SK-N-SH (cell line): Measurements from ENCODE around the gene SMG1. TPM values are rescaled to one million over a fixed set of nuclear protein-coding genes. Genes with fewer than 3 reads are reported as not detected.

Source experiments
- CTCF ChIA-PET: fragments of 300-600, 350-600 bp; formaldehyde crosslinking; extraction: SDS; loops from one replicate; lab custom pipeline; 2021; lab: Yijun Ruan, JAX
- POLR2A ChIA-PET: fragments of 350-600 bp; sonication (Branson Sonifier 250); formaldehyde crosslinking; extraction: SDS; loops from one replicate; lab custom pipeline; 2020; ENCODE audit warnings: antibody characterized with exemption, inconsistent platforms; lab: Yijun Ruan, JAX
- DNase-seq: peaks from one replicate; pipeline ENCODE4 v3.0.0; 2012
- H2AFZ ChIP-seq: fragments of 200-600 bp; sonication (generic); 2 replicates; pipeline ENCODE4 v1.8.1; 2016; ENCODE audit warnings: antibody characterized with exemption, mild to moderate bottlenecking, low read depth
- H3F3A ChIP-seq: fragments of 200-600 bp; sonication (generic); replicated peaks from 2 replicates; pipeline ENCODE3; 2016; ENCODE audit warnings: antibody characterized with exemption, mild to moderate bottlenecking; ENCODE audit not compliant: insufficient read depth
- H3K27ac ChIP-seq, 2 experiments: fragments of 200-500 bp in 1 of 2; fragments of 200-600 bp in 1 of 2; sonication (Bioruptor generic) in 1 of 2; sonication (generic), shearing (Covaris generic) in 1 of 2; 2 replicates each; pipeline versions ENCODE4 v1.5.1 to v1.6.1; 2014 to 2016; ENCODE audit warnings: low read depth in 2 of 2, inconsistent platforms in 1 of 2, low read length in 1 of 2, mild to moderate bottlenecking in 1 of 2, mixed read lengths in 1 of 2
- H3K27me3 ChIP-seq: fragments of 200-600 bp; sonication (generic), shearing (Covaris generic); 2 replicates; pipeline ENCODE4 v1.6.1; 2016; ENCODE audit warnings: mixed run types; ENCODE audit not compliant: insufficient read depth
- H3K36me3 ChIP-seq, 2 experiments: fragments of 200-500 bp in 1 of 2; fragments of 200-600 bp in 1 of 2; sonication (Bioruptor generic) in 1 of 2; sonication (generic) in 1 of 2; replicated peaks in 1 of 2; 2 replicates each; pipeline versions ENCODE3 to v1.5.1; 2014 to 2016; ENCODE audit warnings: low read length in 1 of 2, mild to moderate bottlenecking in 1 of 2; ENCODE audit not compliant: insufficient read depth in 2 of 2, control insufficient read depth in 1 of 2
- H3K4me1 ChIP-seq, 2 experiments: fragments of 200-500 bp in 1 of 2; fragments of 200-600 bp in 1 of 2; sonication (Bioruptor generic) in 1 of 2; sonication (generic), shearing (Covaris generic) in 1 of 2; 2 replicates each; pipeline versions ENCODE4 v1.5.1 to v1.6.1; 2014 to 2016; ENCODE audit warnings: low read depth in 1 of 2, low read length in 1 of 2, mixed run types in 1 of 2; ENCODE audit not compliant: insufficient read depth in 2 of 2, control insufficient read depth in 1 of 2
- H3K4me2 ChIP-seq: fragments of 200-600 bp; sonication (generic), shearing (Covaris generic); 2 replicates; pipeline ENCODE4 v1.6.1; 2017; ENCODE audit warnings: mixed run types
- H3K4me3 ChIP-seq, 2 experiments: fragments of 200-500 bp in 1 of 2; fragments of 200-600 bp in 1 of 2; sonication (Bioruptor generic) in 1 of 2; sonication (generic), shearing (Covaris generic) in 1 of 2; 2 replicates each; pipeline versions ENCODE4 v1.5.1 to v1.8.1; 2014 to 2016; ENCODE audit warnings: low read depth in 2 of 2, inconsistent platforms in 1 of 2, low read length in 1 of 2, mild to moderate bottlenecking in 1 of 2, mixed read lengths in 1 of 2, moderate library complexity in 1 of 2
- H3K79me2 ChIP-seq: fragments of 200-600 bp; sonication (generic); 2 replicates; pipeline ENCODE4 v1.8.1; 2017; ENCODE audit warnings: mild to moderate bottlenecking; ENCODE audit not compliant: insufficient read depth
- H3K9ac ChIP-seq: fragments of 200-600 bp; sonication (generic); 2 replicates; pipeline ENCODE4 v1.6.1; 2017; ENCODE audit warnings: mixed run types
- H3K9me2 ChIP-seq: fragments of 200-600 bp; sonication (generic); 2 replicates; pipeline ENCODE4 v1.6.1; 2017; ENCODE audit warnings: mixed run types
- H3K9me3 ChIP-seq: fragments of 200-600 bp; sonication (generic); 2 replicates; pipeline ENCODE4 v1.6.1; 2017; ENCODE audit warnings: mixed run types, mild to moderate bottlenecking, moderate library complexity
- H4K20me1 ChIP-seq: fragments of 200-600 bp; sonication (generic); 2 replicates; pipeline ENCODE4 v1.6.1; 2017; ENCODE audit warnings: mild to moderate bottlenecking, mixed run types; ENCODE audit not compliant: insufficient read depth
- CHD2 ChIP-seq: fragments of 150-350 bp; IDR thresholded peaks from 2 replicates; pipeline ENCODE4 v1.6.1; 2018; ENCODE audit warnings: low read length; ENCODE audit not compliant: partially characterized antibody
- ELF1 ChIP-seq: IDR thresholded peaks from 2 replicates; pipeline ENCODE4 v1.4.0; 2012
- EZH2phosphoT487 ChIP-seq: fragments of 200-600 bp; sonication (generic); IDR thresholded peaks from 2 replicates; pipeline ENCODE4 v1.6.1; 2017; ENCODE audit warnings: low read depth, mixed run types, mild to moderate bottlenecking, antibody characterized with exemption, moderate library complexity, borderline replicate concordance
- FOSL2 ChIP-seq: IDR thresholded peaks from 2 replicates; pipeline ENCODE4 v1.4.0; 2012; ENCODE audit warnings: low read depth, mild to moderate bottlenecking, moderate library complexity, borderline replicate concordance
- FOXJ3 ChIP-seq: sonication (generic); formaldehyde crosslinking; IDR thresholded peaks from 2 replicates; pipeline ENCODE4 v1.5.1; 2020; ENCODE audit warnings: mild to moderate bottlenecking, missing genetic modification reagents
- FOXM1 ChIP-seq: IDR thresholded peaks from 2 replicates; pipeline ENCODE4 v1.4.0; 2012; ENCODE audit warnings: low read depth, mild to moderate bottlenecking
- GABPA ChIP-seq: IDR thresholded peaks from 2 replicates; pipeline ENCODE4 v1.4.0; 2012; ENCODE audit warnings: low read depth, mild to moderate bottlenecking
- GATA2 ChIP-seq: sonication (generic); formaldehyde crosslinking; IDR thresholded peaks from 2 replicates; pipeline ENCODE4 v1.5.0; 2020; ENCODE audit warnings: mild to moderate bottlenecking, missing genetic modification reagents
- MEF2A ChIP-seq: IDR thresholded peaks from 2 replicates; pipeline ENCODE4 v1.4.0; 2012; ENCODE audit warnings: low read depth, borderline replicate concordance
- NFIC ChIP-seq: IDR thresholded peaks from 2 replicates; pipeline ENCODE4 v1.4.0; 2012; ENCODE audit warnings: borderline replicate concordance
- NRF1 ChIP-seq: IDR thresholded peaks from 2 replicates; pipeline ENCODE4 v1.6.1; 2012; ENCODE audit warnings: low read depth, mild to moderate bottlenecking, low read length
- RCOR1 ChIP-seq: fragments of 150-350 bp; IDR thresholded peaks from 2 replicates; pipeline ENCODE4 v1.6.1; 2017; ENCODE audit warnings: antibody characterized with exemption, low read length
- REST ChIP-seq: IDR thresholded peaks from 2 replicates; pipeline ENCODE4 v1.6.1; 2012; ENCODE audit warnings: mild to moderate bottlenecking, low read depth, low read length, moderate library complexity
- RFX5 ChIP-seq: IDR thresholded peaks from 2 replicates; pipeline ENCODE4 v1.6.1; 2012; ENCODE audit warnings: mild to moderate bottlenecking, improper control_type of control experiment, low read length
- SMC3 ChIP-seq: IDR thresholded peaks from 2 replicates; pipeline ENCODE4 v1.6.1; 2012; ENCODE audit warnings: low read depth, low read length, improper control_type of control experiment
- TAF1 ChIP-seq: IDR thresholded peaks from 2 replicates; pipeline ENCODE4 v1.6.1; 2012; ENCODE audit warnings: low read depth, mild to moderate bottlenecking, low read length, moderate library complexity, borderline replicate concordance
- ZBTB33 ChIP-seq: IDR thresholded peaks from 2 replicates; pipeline ENCODE4 v1.4.0; 2012; ENCODE audit warnings: low read depth, borderline replicate concordance
- WGBS: methylation state at CpG from one replicate; pipeline ENCODE4 v1.1.6; 2017; ENCODE audit warnings: low lambda C conversion rate; 5-methylcytosine and 5-hydroxymethylcytosine counted together
- polyA plus RNA-seq, 3 experiments: library from polyadenylated mRNA; depleted of rRNA; stranded (reverse); fragments of >200 nt; gene quantifications; 2 replicates each; pipeline ENCODE4 v1.2.3, GENCODE V29; 2012
- TF ChIP-seq, protein P1 (sequence below): fragments of 150-350 bp; IDR thresholded peaks from 2 replicates; pipeline ENCODE4 v1.6.1; 2016; ENCODE audit warnings: mild to moderate bottlenecking, low read depth, low read length
- TF ChIP-seq, protein P2 (sequence below): IDR thresholded peaks from 2 replicates; pipeline ENCODE4; 2012

SMG1 gene
- polyA plus RNA-seq, 1 of the 3 experiments (the other 2 are of a cell fraction), result 11.2 TPM

- TF ChIP-seq REST, result no peak
- TF ChIP-seq, all 33 proteins: peak for 0
Measured at GRCh38 chr16:18975109-18975508, 48.9 kb upstream of the SMG1 start (continued).

GRCh38 chr16:18969855-18970240 lies 43.6 kb upstream of the SMG1 start:
- no peaks in the 10 kb centered on the region for H3K9me2 ChIP-seq
- POLR2A ChIA-PET, result no interaction called here
- H3F3A ChIP-seq, result no peaks in the 10 kb centered on the region
- H2AFZ ChIP-seq, result no peak overlapping the region
- no peaks in the 10 kb centered on the region for H3K36me3 ChIP-seq
- no peaks in the 10 kb centered on the region for H3K9me3 ChIP-seq
- CTCF ChIA-PET, result interaction anchor here (0.6 to 5.9 kb wide), 18 partner anchors 9 to 184 kb away, joined by 3 to 24 read pairs (median 4); partner anchors contain the start of genes ARL6IP1 and TMC7
- H3K4me3 ChIP-seq, result no peak overlapping the region
- no peaks in the 10 kb centered on the region for H4K20me1 ChIP-seq
- no peak overlapping the region for H3K27ac ChIP-seq
- no peak overlapping the region for H3K4me2 ChIP-seq
- H3K27me3 ChIP-seq, result no peaks in the 10 kb centered on the region
- H3K9ac ChIP-seq, result no peak overlapping the region
- DNase-seq, result no peak
- no peaks in the 10 kb centered on the region for H3K79me2 ChIP-seq
- no peak for TF ChIP-seq FOXM1
- no peak for TF ChIP-seq FOXJ3
- no peak for TF ChIP-seq REST
- no peak for TF ChIP-seq GABPA
- no peak for TF ChIP-seq TAF1
- TF ChIP-seq, protein P1, sequence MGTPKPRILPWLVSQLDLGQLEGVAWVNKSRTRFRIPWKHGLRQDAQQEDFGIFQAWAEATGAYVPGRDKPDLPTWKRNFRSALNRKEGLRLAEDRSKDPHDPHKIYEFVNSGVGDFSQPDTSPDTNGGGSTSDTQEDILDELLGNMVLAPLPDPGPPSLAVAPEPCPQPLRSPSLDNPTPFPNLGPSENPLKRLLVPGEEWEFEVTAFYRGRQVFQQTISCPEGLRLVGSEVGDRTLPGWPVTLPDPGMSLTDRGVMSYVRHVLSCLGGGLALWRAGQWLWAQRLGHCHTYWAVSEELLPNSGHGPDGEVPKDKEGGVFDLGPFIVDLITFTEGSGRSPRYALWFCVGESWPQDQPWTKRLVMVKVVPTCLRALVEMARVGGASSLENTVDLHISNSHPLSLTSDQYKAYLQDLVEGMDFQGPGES, result no peak
- TF ChIP-seq ELF1, result no peak
- TF ChIP-seq MEF2A, result no peak
- TF ChIP-seq SMC3, result no peak
- TF ChIP-seq, protein P2, sequence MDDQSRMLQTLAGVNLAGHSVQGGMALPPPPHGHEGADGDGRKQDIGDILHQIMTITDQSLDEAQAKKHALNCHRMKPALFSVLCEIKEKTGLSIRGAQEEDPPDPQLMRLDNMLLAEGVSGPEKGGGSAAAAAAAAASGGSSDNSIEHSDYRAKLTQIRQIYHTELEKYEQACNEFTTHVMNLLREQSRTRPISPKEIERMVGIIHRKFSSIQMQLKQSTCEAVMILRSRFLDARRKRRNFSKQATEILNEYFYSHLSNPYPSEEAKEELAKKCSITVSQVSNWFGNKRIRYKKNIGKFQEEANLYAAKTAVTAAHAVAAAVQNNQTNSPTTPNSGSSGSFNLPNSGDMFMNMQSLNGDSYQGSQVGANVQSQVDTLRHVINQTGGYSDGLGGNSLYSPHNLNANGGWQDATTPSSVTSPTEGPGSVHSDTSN, result no peak
- no peak for TF ChIP-seq CHD2
- no peak for TF ChIP-seq RFX5
- TF ChIP-seq RCOR1, result no peak
- TF ChIP-seq NRF1, result no peak
- no peak for TF ChIP-seq FOSL2
- TF ChIP-seq EZH2phosphoT487, result no peak
- TF ChIP-seq NFIC, result no peak
- no peak for TF ChIP-seq ZBTB33
- TF ChIP-seq GATA2 (CRISPR knock-in tag), result no peak
- peaks cover 0 to 5% of the 10 kb centered on the region in 2 experiments; a peak in 1 of 4 replicates for H3K4me1 ChIP-seq
- WGBS, result 55% methylated on average over 4 of the region's 4 CpGs
